Measurements from ENCODE around the gene MS4A5. TPM values are rescaled to one million over a fixed set of nuclear protein-coding genes. Genes with fewer than 3 reads are reported as not detected.
A peak's percentile ranks its signal among the peaks of the same experiment; 100 is the strongest.
"Not testable (repeated sequence)": the region's sequence is repeated elsewhere in the genome, so short reads cannot be mapped to it uniquely, and the experiment has no call there.

MS4A5 gene
- not detected for total RNA-seq

DNA sequence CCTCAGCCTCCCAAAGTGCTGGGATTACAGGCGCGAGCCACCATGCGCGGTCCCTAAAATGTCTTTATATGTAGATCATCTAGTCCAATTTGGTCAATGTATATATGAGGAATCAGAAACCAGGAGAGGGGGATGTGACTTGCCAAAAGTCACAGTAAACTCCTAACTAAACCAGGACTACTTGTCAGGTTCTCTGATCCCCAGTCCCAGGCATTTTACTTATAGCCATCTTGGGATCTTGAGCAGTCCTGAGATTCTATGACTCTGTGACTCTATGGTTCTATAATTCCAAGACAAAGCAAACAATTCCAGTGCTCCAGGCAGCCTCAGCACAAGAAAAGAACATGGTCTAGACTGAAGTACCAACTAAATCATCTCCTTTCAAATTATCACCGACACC is at the start of gene MS4A5:
Gene MS4A5, plus strand, starts transcription at position 301 of the 400 bp plus-strand sequence. CDS start 103 bp downstream, outside the sequence.
- no peak for ATAC-seq

- peak; percentile 48 for ATAC-seq
Measured at GRCh38 chr11:60389279-60389910, 40.0 kb upstream of the MS4A5 start.

DNA sequence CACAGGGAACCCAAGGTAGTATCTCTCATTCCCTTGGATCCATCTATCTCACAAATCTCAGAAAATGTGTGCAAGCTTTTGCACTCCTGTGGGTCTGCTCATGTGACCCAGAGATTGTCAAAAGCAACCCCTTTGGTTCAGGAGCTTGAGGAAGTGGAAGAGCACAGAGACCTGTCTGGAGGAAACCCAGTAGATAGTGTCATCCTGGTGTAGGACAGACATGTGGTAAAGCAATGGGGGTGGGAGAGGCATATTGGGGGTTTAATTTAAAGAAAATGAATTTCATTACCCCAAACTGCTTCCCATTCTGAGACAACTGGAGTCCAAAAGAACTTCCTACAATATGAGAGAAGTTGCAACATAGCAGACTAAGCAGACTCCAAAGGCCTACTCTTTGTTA is 39.0 kb upstream of the MS4A5 start:
- ATAC-seq: no peak

- ATAC-seq: no peak
Measured at GRCh38 chr11:60392361-60392760, 37.0 kb upstream of the MS4A5 start.

DNA sequence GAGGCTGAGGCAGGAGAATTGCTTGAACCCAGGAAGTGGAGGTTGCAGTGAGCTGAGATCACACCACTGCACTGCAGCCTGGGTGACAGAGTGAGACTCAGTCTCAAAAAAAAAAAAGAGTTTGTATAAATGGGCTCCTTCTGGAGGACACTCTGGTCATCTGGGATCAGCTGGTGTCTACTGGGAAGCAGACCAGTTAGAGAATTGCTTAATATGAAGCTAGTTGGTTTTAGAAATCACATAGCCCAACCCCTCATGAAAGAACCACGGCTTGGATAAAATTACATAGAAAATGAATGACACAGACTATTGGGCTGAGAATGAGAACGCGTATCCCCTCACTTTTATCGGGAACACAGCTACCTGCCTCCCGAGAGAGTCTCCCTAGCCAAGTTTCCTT is 36.4 kb upstream of the MS4A5 start:
- ATAC-seq: no peak

GRCh38 chr11:60394666-60395380 is 34.5 kb upstream of the MS4A5 start:
- no peak for ATAC-seq

- no peak for ATAC-seq
Measured at GRCh38 chr11:60396382-60396781, 33.0 kb upstream of the MS4A5 start, which contains the start of gene MS4A14. TSS of gene MS4A14 (plus strand) at chr11:60396459. CDS start at chr11:60396579, 120 bp downstream.

GRCh38 chr11:60396799-60397198 is 32.6 kb upstream of the MS4A5 start:
- ATAC-seq: peak; percentile 38

- no peak for ATAC-seq
Measured at GRCh38 chr11:60420015-60420414, 9.4 kb upstream of the MS4A5 start.

GRCh38 chr11:60422609-60423008 is 6.8 kb upstream of the MS4A5 start:
- ATAC-seq: no peak

GRCh38 chr11:60428517-60428916 is 855 bp upstream of the MS4A5 start:
- ATAC-seq: no peak

- no peak for ATAC-seq
Measured at GRCh38 chr11:60431251-60431650, 1.9 kb downstream of the MS4A5 start.

DNA sequence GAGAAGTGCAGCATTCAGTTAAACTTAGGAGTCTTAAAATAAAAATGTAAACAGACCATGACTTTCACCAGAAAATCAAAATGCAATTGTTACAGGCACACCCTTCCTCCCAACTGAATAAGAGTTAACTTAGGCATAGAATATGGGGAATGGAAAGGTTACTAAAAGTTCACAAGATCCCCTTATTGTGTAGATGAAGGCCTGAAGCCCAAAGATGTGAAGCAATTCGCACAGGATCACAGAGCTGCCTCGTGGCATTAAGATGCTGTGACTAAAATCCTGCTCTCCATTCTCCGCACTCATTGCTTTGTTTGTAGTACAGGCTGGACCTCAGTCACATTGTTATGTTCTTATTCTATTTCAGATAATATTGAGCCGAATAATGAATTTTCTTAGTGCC is 4.0 kb downstream of the MS4A5 start:
- no peak for ATAC-seq

DNA sequence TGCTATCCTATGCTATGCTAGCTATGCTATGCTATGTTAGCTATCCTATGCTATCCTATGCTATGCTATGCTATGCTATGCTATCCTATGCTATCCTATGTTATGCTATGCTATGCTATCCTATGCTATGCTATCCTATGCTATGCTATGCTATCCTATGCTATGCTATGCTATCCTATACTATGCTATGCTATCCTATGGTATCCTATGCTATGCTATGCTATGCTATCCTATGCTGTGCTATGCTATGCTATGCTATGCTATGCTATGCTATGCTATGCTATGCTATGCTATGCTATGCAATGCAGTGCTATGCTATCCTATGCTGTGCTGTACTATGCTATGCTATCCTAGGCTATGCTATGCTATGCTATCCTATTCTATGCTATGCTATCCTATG is 17.7 kb downstream of the MS4A5 start:
- ATAC-seq: no peak

GRCh38 chr11:60447846-60448245 is 18.5 kb downstream of the MS4A5 start:
- ATAC-seq: no peak

DNA sequence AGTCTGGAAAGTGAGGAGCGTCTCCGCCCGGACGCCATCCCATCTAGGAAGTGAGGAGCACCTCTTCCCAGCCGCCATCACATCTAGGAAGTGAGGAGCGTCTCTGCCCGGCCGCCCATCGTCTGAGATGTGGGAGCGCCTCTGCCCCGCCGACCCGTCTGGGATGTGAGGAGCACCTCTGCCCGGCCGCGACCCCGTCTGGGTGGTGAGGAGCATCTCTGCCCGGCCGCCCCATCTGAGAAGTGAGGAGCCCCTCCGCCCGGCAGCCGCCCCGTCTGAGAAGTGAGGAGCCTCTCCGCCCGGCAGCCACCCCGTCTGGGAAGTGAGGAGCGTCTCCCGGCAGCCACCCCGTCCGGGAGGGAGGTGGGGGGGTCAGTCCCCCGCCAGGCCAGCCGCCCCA is 21.8 kb downstream of the MS4A5 start:
- ATAC-seq: not testable (repeated sequence)

GRCh38 chr11:60454212-60454611 is 24.8 kb downstream of the MS4A5 start:
- ATAC-seq: no peak

DNA sequence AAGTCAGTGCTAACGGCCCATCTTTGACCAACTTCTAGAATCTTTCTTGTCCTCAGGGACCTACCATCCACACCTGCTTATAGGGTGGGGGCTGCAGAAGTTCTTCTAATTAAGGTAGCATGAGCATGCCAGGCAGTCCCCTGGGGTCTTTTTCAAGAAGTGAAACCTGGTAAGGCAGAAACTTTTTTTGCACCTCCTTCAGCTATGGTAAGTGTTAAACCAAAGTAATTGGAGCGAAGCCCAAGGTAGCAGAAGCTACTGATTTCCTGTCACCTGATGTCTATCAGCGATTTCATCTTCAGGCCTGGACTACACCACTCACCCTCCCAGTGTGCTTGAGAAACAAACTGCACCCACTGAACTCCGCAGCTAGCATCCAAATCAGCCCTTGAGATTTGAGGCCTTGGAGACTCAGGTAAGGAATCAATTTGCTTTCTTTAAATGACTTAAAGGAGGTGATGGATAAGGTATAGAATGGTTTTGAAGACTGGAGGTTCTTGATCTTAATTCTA is 26.2 kb downstream of the MS4A5 start, which contains the start of gene MS4A1:
Gene MS4A1, plus strand, starts transcription at position 317 of the 512 bp plus-strand sequence. CDS start 6,528 bp downstream, outside the sequence.
- peak; percentile 76 for ATAC-seq

DNA sequence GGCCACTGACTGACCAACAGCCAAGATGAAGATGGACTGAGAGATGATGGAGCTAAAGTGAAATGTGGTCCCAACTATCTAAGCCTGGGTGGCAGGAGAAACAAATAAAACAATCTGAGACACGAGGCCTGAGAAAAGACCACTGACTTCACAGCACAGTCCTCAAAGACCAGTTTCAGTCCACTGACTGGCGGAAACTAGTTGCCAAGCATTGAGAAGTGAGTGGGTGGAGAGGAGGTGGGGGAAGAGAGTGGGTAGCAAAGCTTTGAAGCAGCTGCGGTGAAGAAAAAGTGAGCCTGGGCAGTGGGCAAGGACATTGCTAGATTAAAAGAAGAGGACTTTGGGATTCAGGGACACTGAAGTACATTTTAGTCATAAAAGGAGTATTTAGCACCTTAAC is 28.2 kb downstream of the MS4A5 start:
- no peak for ATAC-seq

DNA sequence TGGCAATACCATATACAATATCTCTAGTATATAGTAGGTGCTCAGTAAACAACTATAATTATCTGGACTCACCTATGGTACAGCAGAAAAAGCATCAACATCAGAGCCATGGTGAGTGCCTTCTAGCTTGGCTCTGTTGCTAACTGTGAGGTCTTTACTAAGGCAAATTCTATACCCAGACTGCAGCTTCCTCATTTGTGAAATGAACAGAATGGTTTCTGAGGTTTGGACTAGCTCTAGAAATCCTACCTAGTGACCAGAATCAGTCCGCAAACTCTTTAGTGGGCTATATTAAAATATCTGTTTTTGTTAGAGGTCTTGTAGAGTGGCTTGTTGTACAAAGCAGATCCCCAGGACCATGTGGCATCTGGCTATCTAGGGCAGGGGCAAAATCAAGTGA is 30.0 kb downstream of the MS4A5 start:
- no peak for ATAC-seq

GRCh38 chr11:60468829-60469228 is 39.5 kb downstream of the MS4A5 start:
- no peak for ATAC-seq

- ATAC-seq: no peak
Measured at GRCh38 chr11:60469723-60470122, 40.4 kb downstream of the MS4A5 start.

DNA sequence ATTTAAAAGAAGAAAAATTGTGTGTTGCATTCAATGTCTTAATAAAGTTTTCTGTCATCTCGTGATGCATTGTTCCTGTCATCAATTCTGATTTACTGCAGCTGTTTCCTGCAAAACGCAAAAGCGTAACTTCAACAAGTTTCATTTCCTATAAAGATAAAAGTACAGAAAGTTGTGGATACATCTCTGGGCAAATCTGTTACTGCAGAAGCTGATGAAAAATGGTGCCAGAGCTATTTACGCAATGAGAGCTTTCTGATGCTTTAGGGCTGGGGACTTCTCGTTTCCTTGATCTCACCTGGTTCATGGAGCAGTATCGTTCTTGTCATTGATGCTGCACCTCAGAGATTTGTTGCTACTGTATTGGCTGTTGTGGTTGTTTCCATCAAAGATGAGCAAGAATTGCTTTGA is 47.7 kb downstream of the MS4A5 start:
- ATAC-seq: no peak

- peak; percentile 55 for ATAC-seq
Measured at GRCh38 chr11:60482361-60482760, 53.0 kb downstream of the MS4A5 start.
